ENCODE data around the gene ANKRD13A.
"Not testable (repeated sequence)": the region's sequence is repeated elsewhere in the genome, so short reads cannot be mapped to it uniquely, and the experiment has no call there.

Gene ANKRD13A

DNA sequence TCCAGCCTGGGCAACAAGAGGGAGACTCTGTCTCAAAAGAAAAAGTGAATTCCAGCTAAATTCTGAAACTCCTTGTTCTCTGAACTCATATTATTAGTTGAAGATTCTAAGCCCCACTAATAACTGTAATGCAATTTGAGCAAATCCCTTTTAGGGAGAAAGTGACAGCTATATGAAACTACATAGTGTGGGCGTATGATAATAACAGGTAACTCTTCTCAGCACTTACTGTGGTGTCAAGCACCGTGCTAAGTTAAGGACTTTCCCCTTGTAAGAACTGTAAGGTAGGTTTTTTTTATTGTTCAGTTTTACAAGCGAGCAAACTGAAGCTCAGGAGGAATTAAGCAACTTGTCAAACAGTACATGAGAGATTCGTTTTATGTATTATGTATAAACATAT is 5.4 kb downstream of the ANKRD13A start:
- TF ChIP-seq, protein P1, sequence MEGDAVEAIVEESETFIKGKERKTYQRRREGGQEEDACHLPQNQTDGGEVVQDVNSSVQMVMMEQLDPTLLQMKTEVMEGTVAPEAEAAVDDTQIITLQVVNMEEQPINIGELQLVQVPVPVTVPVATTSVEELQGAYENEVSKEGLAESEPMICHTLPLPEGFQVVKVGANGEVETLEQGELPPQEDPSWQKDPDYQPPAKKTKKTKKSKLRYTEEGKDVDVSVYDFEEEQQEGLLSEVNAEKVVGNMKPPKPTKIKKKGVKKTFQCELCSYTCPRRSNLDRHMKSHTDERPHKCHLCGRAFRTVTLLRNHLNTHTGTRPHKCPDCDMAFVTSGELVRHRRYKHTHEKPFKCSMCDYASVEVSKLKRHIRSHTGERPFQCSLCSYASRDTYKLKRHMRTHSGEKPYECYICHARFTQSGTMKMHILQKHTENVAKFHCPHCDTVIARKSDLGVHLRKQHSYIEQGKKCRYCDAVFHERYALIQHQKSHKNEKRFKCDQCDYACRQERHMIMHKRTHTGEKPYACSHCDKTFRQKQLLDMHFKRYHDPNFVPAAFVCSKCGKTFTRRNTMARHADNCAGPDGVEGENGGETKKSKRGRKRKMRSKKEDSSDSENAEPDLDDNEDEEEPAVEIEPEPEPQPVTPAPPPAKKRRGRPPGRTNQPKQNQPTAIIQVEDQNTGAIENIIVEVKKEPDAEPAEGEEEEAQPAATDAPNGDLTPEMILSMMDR (IDR thresholded peaks at IDR 0.05; ENCODE audit: insufficient read depth, low read length, poor library complexity, severe bottlenecking): no peak
- no peak overlapping the region; the same call in 1 of the 2 replicates for H3K4me3 ChIP-seq (replicated peaks; ENCODE audit: low read depth, low read length)
- no peaks in the 10 kb centered on the region for H3K27me3 ChIP-seq (replicated peaks; ENCODE audit: control insufficient read depth, insufficient read depth, low read length)
- DNase-seq (ENCODE audit: extremely low read depth, insufficient read length): peak; percentile 63
- 0 out of 2 replicates have a peak, but pooled peaks cover 1% of the 10 kb centered on the region for H3K36me3 ChIP-seq (ENCODE audit: control insufficient read depth, insufficient read depth, low read length)

DNA sequence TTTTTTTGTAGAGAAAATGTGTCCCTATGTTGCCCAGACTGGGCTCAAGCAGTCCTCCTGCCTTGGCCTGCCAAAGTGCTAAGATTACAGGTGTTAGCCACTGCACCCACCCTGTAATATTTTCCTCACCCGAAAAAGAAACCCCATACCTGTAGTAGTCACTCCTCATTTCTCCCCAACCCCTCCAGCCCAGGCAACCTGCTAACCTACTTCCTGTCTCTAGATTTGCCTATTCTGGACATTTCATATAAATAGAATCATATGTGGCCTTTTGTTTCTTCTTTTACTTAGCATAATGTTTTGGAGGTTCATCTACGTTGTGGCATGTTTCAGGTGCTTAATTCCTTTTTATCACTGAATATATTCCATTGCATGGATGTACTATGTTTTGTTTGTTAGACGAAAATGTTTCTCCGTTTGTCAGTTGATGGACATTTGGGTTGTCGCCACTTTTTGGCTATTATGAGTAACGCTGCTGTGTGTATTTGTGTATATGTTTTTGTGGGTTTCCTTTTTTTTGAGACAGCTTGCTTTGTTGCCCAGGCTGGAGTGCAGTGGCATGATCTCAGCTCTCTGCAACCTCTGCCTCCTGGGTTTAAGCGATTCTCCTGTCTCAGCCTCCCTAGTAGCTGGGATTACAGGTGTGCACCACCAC is 6.2 kb downstream of the ANKRD13A start:
- no peak for DNase-seq (ENCODE audit: extremely low read depth, insufficient read length)
- peak overlapping the region; percentile 26 for H3K4me3 ChIP-seq (replicated peaks; ENCODE audit: low read depth, low read length)
- H3K36me3 ChIP-seq (ENCODE audit: control insufficient read depth, insufficient read depth, low read length): 0 out of 2 replicates have a peak, but pooled peaks cover 1% of the 10 kb centered on the region
- no peaks in the 10 kb centered on the region for H3K27me3 ChIP-seq (replicated peaks; ENCODE audit: control insufficient read depth, insufficient read depth, low read length)
- TF ChIP-seq, protein P1 (IDR thresholded peaks at IDR 0.05; ENCODE audit: insufficient read depth, low read length, poor library complexity, severe bottlenecking): no peak

DNA sequence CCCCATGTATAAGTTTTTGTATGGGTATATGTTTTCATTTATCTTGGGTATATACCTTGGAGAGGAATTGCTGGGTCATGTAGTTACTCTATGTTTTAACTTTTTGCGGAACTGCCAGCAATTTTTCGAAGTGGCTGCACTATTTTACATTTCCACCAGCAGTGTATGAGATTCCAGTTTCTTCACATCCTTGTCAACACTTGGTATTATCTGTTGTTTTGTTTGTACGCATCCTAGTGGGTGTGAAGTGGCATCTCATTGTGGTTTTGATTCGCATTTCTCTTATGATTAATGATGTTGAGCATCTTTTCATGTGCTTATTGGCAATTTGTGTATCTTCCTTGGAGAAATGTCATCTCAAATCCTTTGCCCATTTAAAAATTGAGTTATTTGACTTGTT is 6.9 kb downstream of the ANKRD13A start:
- DNase-seq (ENCODE audit: extremely low read depth, insufficient read length): no peak
- Histone ChIP-seq H3K36me3 (ENCODE audit: control insufficient read depth, insufficient read depth, low read length) (0 out of 2 replicates have a peak, but pooled peaks cover 1% of the 10 kb centered on the region), H3K4me3 (replicated peaks; ENCODE audit: low read depth, low read length) (no peak overlapping the region), H3K27me3 (replicated peaks; ENCODE audit: control insufficient read depth, insufficient read depth, low read length) (no peaks in the 10 kb centered on the region)
- TF ChIP-seq, protein P1 (IDR thresholded peaks at IDR 0.05; ENCODE audit: insufficient read depth, low read length, poor library complexity, severe bottlenecking): no peak

DNA sequence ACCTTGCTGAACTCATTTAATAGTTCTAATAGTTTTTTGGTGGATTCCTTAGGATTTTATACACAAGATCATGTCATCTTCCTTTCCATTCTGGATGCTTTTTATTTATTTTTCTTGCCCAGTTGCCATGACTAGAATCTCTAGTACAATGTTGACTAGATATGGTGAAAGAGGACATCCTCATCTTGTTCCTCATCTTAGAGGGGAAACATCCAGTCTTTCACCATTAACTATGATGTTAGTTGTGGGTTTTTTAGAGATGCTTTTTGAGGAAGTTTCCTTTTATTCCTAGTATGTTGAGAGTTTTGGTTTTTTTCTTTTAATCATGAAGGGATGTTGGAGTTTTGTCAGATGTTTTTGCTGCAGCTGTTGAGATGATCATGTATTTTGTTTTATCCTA is 8.7 kb downstream of the ANKRD13A start:
- Histone ChIP-seq H3K4me3 (replicated peaks; ENCODE audit: low read depth, low read length) (no peak overlapping the region), H3K36me3 (ENCODE audit: control insufficient read depth, insufficient read depth, low read length) (0 out of 2 replicates have a peak, but pooled peaks cover 1% of the 10 kb centered on the region), H3K27me3 (replicated peaks; ENCODE audit: control insufficient read depth, insufficient read depth, low read length) (no peaks in the 10 kb centered on the region)
- DNase-seq (ENCODE audit: extremely low read depth, insufficient read length): no peak
- TF ChIP-seq, protein P1 (IDR thresholded peaks at IDR 0.05; ENCODE audit: insufficient read depth, low read length, poor library complexity, severe bottlenecking): no peak

DNA sequence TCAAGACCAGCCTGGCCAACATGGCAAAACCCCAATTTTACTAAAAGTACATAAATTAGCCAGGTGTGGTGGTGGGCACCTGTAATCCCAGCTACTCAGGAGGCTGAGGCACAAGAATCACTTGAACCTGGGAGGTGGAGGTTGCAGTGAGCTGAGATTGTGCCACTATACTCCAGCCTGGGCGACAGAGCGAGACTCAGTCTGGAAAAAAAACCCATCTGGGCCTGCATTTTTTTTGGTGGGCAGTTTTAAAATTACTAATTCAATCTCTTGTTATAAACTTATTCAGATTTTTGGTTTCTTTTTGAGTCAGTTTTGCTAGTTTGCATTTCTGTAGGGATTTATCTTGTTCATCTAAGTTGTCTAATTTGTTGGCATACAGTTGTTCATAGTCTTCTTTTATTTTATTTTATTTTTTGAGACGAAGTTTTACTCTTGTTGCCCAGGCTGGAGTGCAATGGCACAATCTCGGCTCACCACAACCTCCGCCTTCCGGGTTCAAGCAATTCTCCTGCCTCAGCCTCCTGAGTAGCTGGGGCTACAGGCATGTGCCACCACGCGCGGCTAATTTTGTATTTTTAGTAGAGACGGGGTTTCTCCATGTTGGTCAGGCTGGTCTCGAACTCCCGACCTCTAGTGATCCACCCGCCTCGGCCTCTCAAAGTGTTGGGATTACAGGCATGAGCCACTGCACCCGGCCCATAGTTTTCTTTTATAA is 9.6 kb downstream of the ANKRD13A start:
- H3K36me3 ChIP-seq (ENCODE audit: control insufficient read depth, insufficient read depth, low read length); DNase-seq (ENCODE audit: extremely low read depth, insufficient read length); H3K4me3 ChIP-seq (replicated peaks; ENCODE audit: low read depth, low read length); H3K27me3 ChIP-seq (replicated peaks; ENCODE audit: control insufficient read depth, insufficient read depth, low read length): not testable (repeated sequence)
